Measurements from ENCODE around the gene GPAT2.
"Not testable (repeated sequence)": the region's sequence is repeated elsewhere in the genome, so short reads cannot be mapped to it uniquely, and the experiment has no call there.

Gene GPAT2

DNA sequence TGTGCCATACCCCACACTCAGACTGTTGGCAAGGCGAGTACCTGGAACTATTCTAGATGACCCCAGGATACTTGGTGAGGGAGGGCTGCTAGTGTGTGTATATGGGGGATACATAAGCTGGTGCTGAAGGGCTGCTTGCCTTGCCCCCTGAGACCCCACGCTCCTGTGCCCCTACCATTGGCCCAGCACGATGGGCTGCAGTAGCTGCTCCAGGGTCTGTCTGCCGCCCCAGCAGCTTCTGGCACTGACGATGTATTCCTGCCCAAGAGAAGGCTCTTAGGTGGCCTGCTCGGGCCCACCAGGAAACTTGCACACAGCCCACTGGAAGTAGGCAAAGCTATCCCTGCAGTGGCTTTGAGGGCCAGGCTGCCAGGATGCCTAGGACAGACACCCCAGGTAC, 9.0 kb downstream of the GPAT2 start:
- not testable (repeated sequence) for H3K18ac ChIP-seq (ENCODE audit: low read depth in 1 of 2, low read length in 2 of 2); H3K23ac ChIP-seq (ENCODE audit: low read length in 2 of 2); H3K27ac ChIP-seq (ENCODE audit: low read length, poor library complexity, severe bottlenecking); H3K27me3 ChIP-seq (ENCODE audit: control insufficient read depth in 1 of 2, insufficient read depth in 1 of 2, low read length in 2 of 2); H3K9me3 ChIP-seq (ENCODE audit: control insufficient read depth, low read length); H3K4me1 ChIP-seq (ENCODE audit: control insufficient read depth, insufficient read depth, low read depth, low read length); H3K79me1 ChIP-seq (replicated peaks; ENCODE audit: low read length, poor library complexity, severe bottlenecking); H3K9ac ChIP-seq (ENCODE audit: low read length); H4K91ac ChIP-seq (ENCODE audit: low read length); H2BK120ac ChIP-seq (ENCODE audit: low read depth, low read length); H2BK15ac ChIP-seq (ENCODE audit: low read depth, poor library complexity, severe bottlenecking); H2AFZ ChIP-seq (ENCODE audit: low read depth, low read length); H3K4me2 ChIP-seq (ENCODE audit: low read length, poor library complexity, severe bottlenecking); H2BK12ac ChIP-seq (ENCODE audit: low read length in 2 of 2); H4K8ac ChIP-seq (ENCODE audit: low read length); H3K36me3 ChIP-seq (ENCODE audit: control insufficient read depth in 1 of 2, insufficient read depth in 2 of 2, low read depth in 1 of 2, low read length in 2 of 2); DNase-seq; H3K14ac ChIP-seq (ENCODE audit: low read length in 2 of 2); H3K4me3 ChIP-seq (ENCODE audit: insufficient read depth in 1 of 2, low read depth in 1 of 2, low read length in 2 of 2); H3K4ac ChIP-seq (ENCODE audit: low read depth in 1 of 2, low read length in 2 of 2); H2AK5ac ChIP-seq (ENCODE audit: low read length, severe bottlenecking); H2BK5ac ChIP-seq (ENCODE audit: low read depth, low read length, poor library complexity, severe bottlenecking)
- WGBS: 88% methylated on average over 2 of the region's 6 CpGs

DNA sequence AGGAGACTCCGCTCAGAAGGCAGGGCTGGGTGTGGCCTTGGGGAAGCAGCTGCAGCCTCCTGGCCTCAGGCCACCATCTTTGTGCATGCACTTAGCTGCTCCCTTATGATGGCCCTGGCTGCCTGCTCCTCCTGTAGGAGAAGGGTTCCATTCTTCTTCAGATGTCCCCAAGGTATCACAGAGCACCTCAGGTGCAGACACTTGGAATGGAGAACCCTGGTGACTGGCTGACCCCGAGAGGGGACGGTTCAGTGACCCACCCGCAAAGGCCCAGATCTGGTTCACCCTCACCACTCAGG, 9.6 kb downstream of the GPAT2 start:
- Histone ChIP-seq H3K4me3 (ENCODE audit: insufficient read depth in 1 of 2, low read depth in 1 of 2, low read length in 2 of 2) (no peak overlapping the region), H2BK5ac (ENCODE audit: low read depth, low read length, poor library complexity, severe bottlenecking) (no peak overlapping the region), H3K9ac (ENCODE audit: low read length) (no peak overlapping the region), H2BK12ac (ENCODE audit: low read length in 2 of 2) (no peak overlapping the region), H4K8ac (ENCODE audit: low read length) (no peak overlapping the region), H3K79me1 (replicated peaks; ENCODE audit: low read length, poor library complexity, severe bottlenecking) (no peaks in the 10 kb centered on the region), H2BK15ac (ENCODE audit: low read depth, poor library complexity, severe bottlenecking) (no peak overlapping the region), H3K18ac (ENCODE audit: low read depth in 1 of 2, low read length in 2 of 2) (no peak overlapping the region), H4K91ac (ENCODE audit: low read length) (no peak overlapping the region), H3K4me2 (ENCODE audit: low read length, poor library complexity, severe bottlenecking) (no peak overlapping the region), H2AFZ (ENCODE audit: low read depth, low read length) (no peak overlapping the region), H3K27me3 (ENCODE audit: control insufficient read depth in 1 of 2, insufficient read depth in 1 of 2, low read length in 2 of 2) (peaks cover 0 to 3% of the 10 kb centered on the region in 2 experiments), H3K14ac (ENCODE audit: low read length in 2 of 2) (no peak overlapping the region), H3K4ac (ENCODE audit: low read depth in 1 of 2, low read length in 2 of 2) (no peak overlapping the region), H2BK120ac (ENCODE audit: low read depth, low read length) (no peak overlapping the region), H2AK5ac (ENCODE audit: low read length, severe bottlenecking) (no peak overlapping the region), H3K4me1 (ENCODE audit: control insufficient read depth, insufficient read depth, low read depth, low read length) (no peaks in the 10 kb centered on the region), H3K9me3 (ENCODE audit: control insufficient read depth, low read length) (no peaks in the 10 kb centered on the region), H3K27ac (ENCODE audit: low read length, poor library complexity, severe bottlenecking) (no peak overlapping the region), H3K23ac (ENCODE audit: low read length in 2 of 2) (no peak overlapping the region), H3K36me3 (ENCODE audit: control insufficient read depth in 1 of 2, insufficient read depth in 2 of 2, low read depth in 1 of 2, low read length in 2 of 2) (no peaks in the 10 kb centered on the region)
- no peak for DNase-seq
- WGBS: 79% methylated on average over 2 of the region's 4 CpGs

DNA sequence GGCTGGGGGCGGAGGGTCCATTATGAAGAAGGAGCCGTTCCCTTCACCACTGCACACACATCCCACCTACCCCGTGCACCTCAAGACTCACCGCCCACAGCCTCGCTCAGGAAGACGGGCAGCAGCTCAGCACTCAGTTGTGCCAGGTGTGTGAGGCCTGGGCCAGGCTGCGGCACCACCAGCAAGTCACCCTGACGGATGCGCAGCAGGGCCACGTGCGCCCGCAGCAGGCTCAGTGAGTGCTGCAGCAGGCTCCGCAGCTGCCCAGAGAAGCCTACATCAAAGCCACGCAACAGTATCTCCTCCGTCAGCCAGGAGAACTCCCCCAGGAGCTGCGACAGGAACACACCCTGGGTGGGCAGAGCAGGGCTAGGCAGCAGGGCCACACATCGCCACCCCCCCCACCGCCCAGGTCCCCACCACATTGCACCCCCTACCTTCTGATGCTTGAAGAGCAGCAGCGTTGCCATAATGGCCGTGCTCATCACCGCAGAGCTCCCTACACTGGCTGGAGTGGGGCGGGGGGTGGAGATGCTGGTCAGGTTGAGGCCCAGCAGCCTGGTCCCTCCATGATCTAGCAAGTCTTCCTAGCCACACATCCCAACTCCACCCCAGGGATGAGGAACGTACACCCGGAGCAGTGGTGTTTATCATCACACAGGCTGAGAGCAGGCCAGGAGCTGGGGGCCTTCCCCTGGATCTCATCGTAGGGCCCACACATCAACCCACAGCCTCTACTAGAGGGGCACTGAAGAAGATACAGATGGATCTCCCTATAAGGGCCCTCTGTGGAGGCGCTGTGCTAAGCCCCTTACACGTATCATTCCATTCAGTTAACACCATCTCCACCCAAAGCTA, 10.2 kb downstream of the GPAT2 start:
- Histone ChIP-seq H3K9ac (ENCODE audit: low read length) (no peak overlapping the region), H3K4ac (ENCODE audit: low read depth in 1 of 2, low read length in 2 of 2) (no peak overlapping the region), H2BK120ac (ENCODE audit: low read depth, low read length) (no peak overlapping the region), H3K4me1 (ENCODE audit: control insufficient read depth, insufficient read depth, low read depth, low read length) (peaks cover 1% of the 10 kb centered on the region), H3K79me1 (replicated peaks; ENCODE audit: low read length, poor library complexity, severe bottlenecking) (no peaks in the 10 kb centered on the region), H2AFZ (ENCODE audit: low read depth, low read length) (no peak overlapping the region), H3K14ac (ENCODE audit: low read length in 2 of 2) (no peak overlapping the region), H3K23ac (ENCODE audit: low read length in 2 of 2) (no peak overlapping the region), H3K18ac (ENCODE audit: low read depth in 1 of 2, low read length in 2 of 2) (no peak overlapping the region), H3K27ac (ENCODE audit: low read length, poor library complexity, severe bottlenecking) (no peak overlapping the region), H4K91ac (ENCODE audit: low read length) (peak overlapping the region; percentile 27), H2BK15ac (ENCODE audit: low read depth, poor library complexity, severe bottlenecking) (no peak overlapping the region), H3K9me3 (ENCODE audit: control insufficient read depth, low read length) (no peaks in the 10 kb centered on the region), H4K8ac (ENCODE audit: low read length) (no peak overlapping the region), H2AK5ac (ENCODE audit: low read length, severe bottlenecking) (no peak overlapping the region), H2BK12ac (ENCODE audit: low read length in 2 of 2) (no peak overlapping the region), H3K4me2 (ENCODE audit: low read length, poor library complexity, severe bottlenecking) (no peak overlapping the region), H3K4me3 (ENCODE audit: insufficient read depth in 1 of 2, low read depth in 1 of 2, low read length in 2 of 2) (no peak overlapping the region), H3K36me3 (ENCODE audit: control insufficient read depth in 1 of 2, insufficient read depth in 2 of 2, low read depth in 1 of 2, low read length in 2 of 2) (no peaks in the 10 kb centered on the region), H2BK5ac (ENCODE audit: low read depth, low read length, poor library complexity, severe bottlenecking) (no peak overlapping the region), H3K27me3 (ENCODE audit: control insufficient read depth in 1 of 2, insufficient read depth in 1 of 2, low read length in 2 of 2) (peaks cover 0 to 3% of the 10 kb centered on the region in 2 experiments)
- WGBS: 92% methylated on average over 26 of the region's 27 CpGs
- no peak for DNase-seq

DNA sequence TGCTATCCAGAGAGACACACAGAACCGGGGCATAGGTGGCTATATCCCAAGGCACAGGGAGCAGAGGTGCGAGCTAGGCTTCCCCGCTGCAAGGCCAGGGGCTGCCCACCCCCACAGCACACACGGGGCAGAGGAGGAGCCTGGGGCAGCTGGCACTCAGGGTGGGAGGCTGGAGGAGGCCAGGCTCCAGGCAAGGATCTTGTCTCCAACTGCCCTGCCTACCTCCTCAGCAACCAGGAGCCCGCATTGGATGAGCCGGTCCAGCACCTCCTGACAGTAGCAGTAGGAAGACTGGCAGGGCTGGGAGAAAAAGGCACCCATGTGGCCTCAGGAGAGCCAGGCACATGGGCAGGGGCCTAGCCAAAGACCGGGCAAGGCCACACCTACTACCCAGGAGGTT, 11.0 kb downstream of the GPAT2 start:
- H2AFZ ChIP-seq (ENCODE audit: low read depth, low read length); H2BK120ac ChIP-seq (ENCODE audit: low read depth, low read length); H3K36me3 ChIP-seq (ENCODE audit: control insufficient read depth in 1 of 2, insufficient read depth in 2 of 2, low read depth in 1 of 2, low read length in 2 of 2); H4K91ac ChIP-seq (ENCODE audit: low read length); H3K4me2 ChIP-seq (ENCODE audit: low read length, poor library complexity, severe bottlenecking); H3K9ac ChIP-seq (ENCODE audit: low read length); H3K27ac ChIP-seq (ENCODE audit: low read length, poor library complexity, severe bottlenecking); H3K9me3 ChIP-seq (ENCODE audit: control insufficient read depth, low read length); H3K4me3 ChIP-seq (ENCODE audit: insufficient read depth in 1 of 2, low read depth in 1 of 2, low read length in 2 of 2); H3K23ac ChIP-seq (ENCODE audit: low read length in 2 of 2); H3K79me1 ChIP-seq (replicated peaks; ENCODE audit: low read length, poor library complexity, severe bottlenecking); H3K14ac ChIP-seq (ENCODE audit: low read length in 2 of 2); H2BK5ac ChIP-seq (ENCODE audit: low read depth, low read length, poor library complexity, severe bottlenecking); H3K4ac ChIP-seq (ENCODE audit: low read depth in 1 of 2, low read length in 2 of 2); DNase-seq; H2BK12ac ChIP-seq (ENCODE audit: low read length in 2 of 2); H2BK15ac ChIP-seq (ENCODE audit: low read depth, poor library complexity, severe bottlenecking); H2AK5ac ChIP-seq (ENCODE audit: low read length, severe bottlenecking); H3K4me1 ChIP-seq (ENCODE audit: control insufficient read depth, insufficient read depth, low read depth, low read length); H4K8ac ChIP-seq (ENCODE audit: low read length); H3K18ac ChIP-seq (ENCODE audit: low read depth in 1 of 2, low read length in 2 of 2); H3K27me3 ChIP-seq (ENCODE audit: control insufficient read depth in 1 of 2, insufficient read depth in 1 of 2, low read length in 2 of 2): not testable (repeated sequence)
- WGBS: 85% methylated on average over 3 of the region's 7 CpGs
